Measurements from ENCODE around the gene RBBP8. TPM values are rescaled to one million over a fixed set of nuclear protein-coding genes. Genes with fewer than 3 reads are reported as not detected.

The RBBP8 gene
- total RNA-seq, 4 donors from 2014 or later = 14.2 to 33.5 (median 20.9) TPM

- Histone ChIP-seq H3K4me1 (no peaks in the 10 kb centered on the region), H3K36me3 (no peaks in the 10 kb centered on the region), H3K27me3 (no peaks in the 10 kb centered on the region), H3K9me3 (no peaks in the 10 kb centered on the region), H3K4me3 (no peak overlapping the region), H3K27ac (no peak overlapping the region)
- no peak for ATAC-seq
- TF ChIP-seq CTCF (IDR thresholded peaks at IDR 0.05) (no peak), POLR2AphosphoS5 (IDR thresholded peaks at IDR 0.05) (no peak)
- WGBS, 2 donors (ENCODE audit: low coverage in 1 of 2) = 67 to 100% methylated on average over 1 of the region's 1 CpG
Observed at GRCh38 chr18:22912149-22912548, 21.0 kb upstream of the RBBP8 start.

DNA sequence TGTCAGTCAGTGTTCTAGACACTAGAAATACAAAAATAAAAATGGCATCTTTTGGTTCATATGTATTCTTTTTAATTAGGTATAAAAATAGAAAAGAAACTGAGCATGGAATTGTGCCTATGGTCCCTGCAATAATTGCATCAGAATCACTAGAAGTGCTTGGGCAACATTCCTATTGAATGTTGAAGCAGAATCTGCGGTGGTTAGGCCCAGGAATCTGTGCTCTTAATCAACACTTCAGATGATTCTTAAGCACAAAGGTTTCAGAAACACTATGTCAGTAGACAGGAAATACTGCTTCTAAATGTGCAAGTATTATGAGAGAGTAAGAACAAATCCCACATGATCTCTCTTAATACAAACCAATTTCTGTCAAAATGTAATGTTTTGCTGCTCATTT is 20.3 kb upstream of the RBBP8 start:
- no peaks in the 10 kb centered on the region for H3K36me3 ChIP-seq
- H3K9me3 ChIP-seq = no peaks in the 10 kb centered on the region
- ATAC-seq = no peak
- H3K27ac ChIP-seq = no peak overlapping the region
- TF ChIP-seq POLR2AphosphoS5 (IDR thresholded peaks at IDR 0.05) (no peak), EP300 (IDR thresholded peaks at IDR 0.05) (no peak)
- H3K27me3 ChIP-seq = no peaks in the 10 kb centered on the region
- no peaks in the 10 kb centered on the region for H3K4me1 ChIP-seq
- WGBS, 2 donors (ENCODE audit: low coverage in 1 of 2) = 80 to 87% methylated on average over 1 of the region's 1 CpG
- no peak overlapping the region for H3K4me3 ChIP-seq

DNA sequence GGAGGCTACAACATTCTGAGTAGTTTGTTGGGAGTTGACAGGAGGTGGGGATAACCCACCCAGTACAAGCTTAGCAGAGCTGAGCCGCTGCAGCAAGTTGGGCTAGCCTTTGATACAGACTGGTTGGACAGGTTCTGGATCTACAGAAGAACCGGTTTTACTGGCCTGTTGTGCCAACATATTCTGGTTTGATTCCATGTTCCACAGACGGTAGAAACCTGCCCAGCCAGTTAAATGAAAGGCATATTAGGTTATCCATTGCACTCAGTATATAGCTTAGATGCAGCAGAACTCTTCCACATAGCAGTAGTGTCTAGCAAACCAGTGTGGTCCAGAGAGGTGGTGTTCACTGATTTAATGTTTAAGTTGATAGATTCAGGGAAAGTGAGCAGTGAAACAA is 19.3 kb upstream of the RBBP8 start:
- WGBS, 2 donors (ENCODE audit: low coverage in 1 of 2) = 38 to 56% methylated on average over 2 to 3 of the region's 3 CpGs
- no peaks in the 10 kb centered on the region for H3K36me3 ChIP-seq
- TF ChIP-seq POLR2AphosphoS5 (IDR thresholded peaks at IDR 0.05) = no peak
- TF ChIP-seq POLR2A (IDR thresholded peaks at IDR 0.05) = no peak
- ATAC-seq = no peak
- no peak overlapping the region for H3K4me3 ChIP-seq
- no peaks in the 10 kb centered on the region for H3K27me3 ChIP-seq
- H3K4me1 ChIP-seq = no peaks in the 10 kb centered on the region
- no peak overlapping the region for H3K27ac ChIP-seq
- H3K9me3 ChIP-seq = no peaks in the 10 kb centered on the region

GRCh38 chr18:22914633-22915032 is 18.5 kb upstream of the RBBP8 start:
- no peak overlapping the region for H3K4me3 ChIP-seq
- no peaks in the 10 kb centered on the region for H3K27me3 ChIP-seq
- no peak for ATAC-seq
- no peaks in the 10 kb centered on the region for H3K9me3 ChIP-seq
- H3K4me1 ChIP-seq = no peaks in the 10 kb centered on the region
- TF ChIP-seq EP300 (IDR thresholded peaks at IDR 0.05) = no peak
- TF ChIP-seq POLR2AphosphoS5 (IDR thresholded peaks at IDR 0.05) = no peak
- no peak for TF ChIP-seq POLR2A (IDR thresholded peaks at IDR 0.05)
- no peak for TF ChIP-seq CTCF (IDR thresholded peaks at IDR 0.05)
- WGBS, 2 donors (ENCODE audit: low coverage in 1 of 2) = 92 to 93% methylated on average over 3 of the region's 3 CpGs
- no peaks in the 10 kb centered on the region for H3K36me3 ChIP-seq
- no peak overlapping the region for H3K27ac ChIP-seq

GRCh38 chr18:22915337-22915736 is 17.8 kb upstream of the RBBP8 start:
- ATAC-seq = no peak
- Histone ChIP-seq H3K4me3 (no peak overlapping the region), H3K4me1 (no peaks in the 10 kb centered on the region), H3K36me3 (no peaks in the 10 kb centered on the region), H3K9me3 (no peaks in the 10 kb centered on the region), H3K27ac (no peak overlapping the region), H3K27me3 (no peaks in the 10 kb centered on the region)
- no peak for TF ChIP-seq POLR2A (IDR thresholded peaks at IDR 0.05)
- TF ChIP-seq POLR2AphosphoS5 (IDR thresholded peaks at IDR 0.05) = no peak
- no peak for TF ChIP-seq EP300 (IDR thresholded peaks at IDR 0.05)
- no peak for TF ChIP-seq CTCF (IDR thresholded peaks at IDR 0.05)

GRCh38 chr18:22921772-22922171 is 11.4 kb upstream of the RBBP8 start:
- H3K4me3 ChIP-seq = no peak overlapping the region
- H3K27ac ChIP-seq = no peak overlapping the region
- H3K27me3 ChIP-seq = no peaks in the 10 kb centered on the region
- no peaks in the 10 kb centered on the region for H3K9me3 ChIP-seq
- WGBS, 2 donors (ENCODE audit: low coverage in 1 of 2) = 48 to 51% methylated on average over 3 of the region's 3 CpGs
- ATAC-seq = no peak
- TF ChIP-seq EP300 (IDR thresholded peaks at IDR 0.05) = no peak
- no peak for TF ChIP-seq CTCF (IDR thresholded peaks at IDR 0.05)
- TF ChIP-seq POLR2A (IDR thresholded peaks at IDR 0.05) = no peak
- TF ChIP-seq POLR2AphosphoS5 (IDR thresholded peaks at IDR 0.05) = no peak
- no peaks in the 10 kb centered on the region for H3K4me1 ChIP-seq
- no peaks in the 10 kb centered on the region for H3K36me3 ChIP-seq

All from gastroesophageal sphincter (tissue), 4 donors.